ENCODE measurements around the gene CCDC192.
A peak's percentile ranks its signal among the peaks of the same experiment; 100 is the strongest.

The CCDC192 gene

DNA sequence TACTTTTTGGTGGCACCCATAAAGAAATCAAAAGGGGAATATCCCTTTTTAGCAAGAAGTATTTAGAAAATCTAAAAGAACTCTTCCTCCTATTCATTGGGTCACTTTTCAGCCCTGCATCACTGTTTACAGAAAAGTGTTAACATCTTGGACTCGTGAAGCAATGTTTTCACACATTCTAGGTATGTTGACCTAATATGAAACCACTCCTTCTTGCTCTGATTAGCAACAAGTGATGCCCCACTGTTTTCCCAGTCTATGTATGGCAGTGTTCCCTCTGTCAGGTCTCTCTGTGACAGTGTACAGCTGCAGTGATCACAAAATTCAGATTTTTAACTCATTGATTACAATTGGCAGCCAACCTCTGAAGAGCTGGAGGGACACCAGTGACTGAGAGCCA is 232.2 kb downstream of the CCDC192 start:
- no peaks in the 10 kb centered on the region for H3K36me3 ChIP-seq (ENCODE audit: control insufficient read depth, insufficient read depth, low read length)
- H3K27me3 ChIP-seq (replicated peaks; ENCODE audit: control insufficient read depth, insufficient read depth, low read length) = no peaks in the 10 kb centered on the region
- TF ChIP-seq, protein P1, sequence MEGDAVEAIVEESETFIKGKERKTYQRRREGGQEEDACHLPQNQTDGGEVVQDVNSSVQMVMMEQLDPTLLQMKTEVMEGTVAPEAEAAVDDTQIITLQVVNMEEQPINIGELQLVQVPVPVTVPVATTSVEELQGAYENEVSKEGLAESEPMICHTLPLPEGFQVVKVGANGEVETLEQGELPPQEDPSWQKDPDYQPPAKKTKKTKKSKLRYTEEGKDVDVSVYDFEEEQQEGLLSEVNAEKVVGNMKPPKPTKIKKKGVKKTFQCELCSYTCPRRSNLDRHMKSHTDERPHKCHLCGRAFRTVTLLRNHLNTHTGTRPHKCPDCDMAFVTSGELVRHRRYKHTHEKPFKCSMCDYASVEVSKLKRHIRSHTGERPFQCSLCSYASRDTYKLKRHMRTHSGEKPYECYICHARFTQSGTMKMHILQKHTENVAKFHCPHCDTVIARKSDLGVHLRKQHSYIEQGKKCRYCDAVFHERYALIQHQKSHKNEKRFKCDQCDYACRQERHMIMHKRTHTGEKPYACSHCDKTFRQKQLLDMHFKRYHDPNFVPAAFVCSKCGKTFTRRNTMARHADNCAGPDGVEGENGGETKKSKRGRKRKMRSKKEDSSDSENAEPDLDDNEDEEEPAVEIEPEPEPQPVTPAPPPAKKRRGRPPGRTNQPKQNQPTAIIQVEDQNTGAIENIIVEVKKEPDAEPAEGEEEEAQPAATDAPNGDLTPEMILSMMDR (IDR thresholded peaks at IDR 0.05; ENCODE audit: insufficient read depth, low read length, poor library complexity, severe bottlenecking) = no peak
- H3K4me3 ChIP-seq (replicated peaks; ENCODE audit: low read depth, low read length) = no peak overlapping the region
- no peak for DNase-seq (ENCODE audit: extremely low read depth, insufficient read length)

DNA sequence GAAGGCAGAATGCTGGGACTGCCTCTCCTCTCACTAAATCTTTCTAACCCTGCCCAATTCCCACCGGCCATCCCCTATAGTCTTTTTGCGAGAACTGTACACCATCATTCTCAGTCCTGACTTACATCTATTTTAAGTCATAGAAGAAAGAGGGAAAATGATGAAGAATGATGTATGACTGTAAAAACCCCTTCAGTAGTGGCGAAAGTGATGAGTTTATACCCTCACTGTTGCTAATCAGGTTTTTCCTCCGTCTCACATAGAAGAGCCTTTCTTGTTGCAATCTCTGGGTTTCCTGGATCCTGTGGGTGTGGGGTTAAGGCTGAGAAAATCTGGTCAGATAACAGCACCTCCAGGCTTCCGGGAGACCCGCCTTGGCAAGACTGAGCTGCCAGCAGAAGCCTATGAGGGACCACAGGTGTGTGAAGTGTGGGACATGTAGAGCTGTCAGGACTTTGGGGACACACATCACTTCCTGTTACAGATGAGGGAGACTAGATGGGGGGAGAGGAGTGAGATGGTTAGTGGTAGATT is 233.3 kb downstream of the CCDC192 start:
- DNase-seq (ENCODE audit: extremely low read depth, insufficient read length) = peak; percentile 45
- TF ChIP-seq, protein P1 (IDR thresholded peaks at IDR 0.05; ENCODE audit: insufficient read depth, low read length, poor library complexity, severe bottlenecking) = no peak
- no peak overlapping the region for H3K4me3 ChIP-seq (replicated peaks; ENCODE audit: low read depth, low read length)
- no peaks in the 10 kb centered on the region for H3K27me3 ChIP-seq (replicated peaks; ENCODE audit: control insufficient read depth, insufficient read depth, low read length)
- H3K36me3 ChIP-seq (ENCODE audit: control insufficient read depth, insufficient read depth, low read length) = no peaks in the 10 kb centered on the region

DNA sequence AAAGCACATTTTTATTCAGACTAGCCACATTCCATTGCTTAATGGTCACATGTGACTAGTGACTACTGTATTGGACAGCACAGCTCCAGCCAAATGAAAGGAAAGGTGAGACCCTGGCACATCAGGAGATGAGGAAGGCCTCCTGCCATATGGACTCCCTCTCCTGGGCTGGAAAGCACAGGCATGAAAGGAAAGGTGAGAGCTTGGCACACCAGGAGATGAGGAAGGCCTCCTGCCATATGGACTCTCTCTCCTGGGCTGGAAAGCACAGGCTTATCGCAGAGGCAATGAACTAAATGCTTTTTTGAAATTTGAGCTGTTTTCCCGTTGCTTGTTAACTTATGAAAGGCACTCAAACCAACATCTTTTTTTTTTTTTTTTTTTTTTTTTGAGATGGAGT is 235.6 kb downstream of the CCDC192 start:
- DNase-seq (ENCODE audit: extremely low read depth, insufficient read length) = no peak
- no peak overlapping the region for H3K4me3 ChIP-seq (replicated peaks; ENCODE audit: low read depth, low read length)
- H3K36me3 ChIP-seq (ENCODE audit: control insufficient read depth, insufficient read depth, low read length) = no peaks in the 10 kb centered on the region
- H3K27me3 ChIP-seq (replicated peaks; ENCODE audit: control insufficient read depth, insufficient read depth, low read length) = no peaks in the 10 kb centered on the region
- TF ChIP-seq, protein P1 (IDR thresholded peaks at IDR 0.05; ENCODE audit: insufficient read depth, low read length, poor library complexity, severe bottlenecking) = no peak

DNA sequence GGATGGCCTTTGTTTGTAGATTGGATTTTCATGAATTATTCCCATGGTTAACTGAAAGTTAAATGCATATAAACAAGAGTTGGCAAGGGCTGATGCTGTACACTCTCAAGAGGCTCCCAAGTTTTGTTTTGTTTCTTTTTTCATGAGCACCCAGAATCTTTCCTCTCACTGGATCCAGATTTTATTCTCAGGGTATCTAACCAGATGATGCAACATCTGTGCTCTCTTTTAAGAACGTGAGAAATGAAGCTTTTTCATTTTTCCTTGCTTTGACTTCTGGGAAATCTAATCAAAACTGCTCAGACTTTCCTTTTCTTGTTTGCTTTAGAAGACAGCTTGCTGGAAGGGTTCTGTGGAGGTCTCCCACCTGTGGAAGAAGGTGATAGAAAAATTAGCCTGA is 237.7 kb downstream of the CCDC192 start:
- TF ChIP-seq, protein P1 (IDR thresholded peaks at IDR 0.05; ENCODE audit: insufficient read depth, low read length, poor library complexity, severe bottlenecking) = no peak
- no peak overlapping the region for H3K4me3 ChIP-seq (replicated peaks; ENCODE audit: low read depth, low read length)
- DNase-seq (ENCODE audit: extremely low read depth, insufficient read length) = no peak
- H3K27me3 ChIP-seq (replicated peaks; ENCODE audit: control insufficient read depth, insufficient read depth, low read length) = no peaks in the 10 kb centered on the region
- H3K36me3 ChIP-seq (ENCODE audit: control insufficient read depth, insufficient read depth, low read length) = no peaks in the 10 kb centered on the region

DNA sequence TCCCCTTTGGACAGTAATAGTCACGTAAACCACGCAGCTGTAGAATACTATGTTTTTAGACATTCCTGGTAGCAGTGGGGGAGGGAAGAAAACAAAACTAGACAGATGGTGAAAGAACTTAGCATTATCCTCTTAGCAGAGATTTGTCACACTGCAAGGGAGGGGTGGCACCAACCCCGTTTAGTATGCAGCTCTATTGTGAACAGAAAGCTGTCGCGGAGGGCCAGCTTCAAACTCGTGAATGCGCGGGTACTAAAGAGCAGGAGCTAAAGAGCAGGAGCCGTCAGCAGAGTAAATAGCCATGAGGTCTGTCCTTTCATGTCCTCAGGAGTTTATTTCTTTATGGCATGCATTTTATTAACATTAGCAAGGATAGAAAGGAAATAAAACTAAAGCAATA is 238.5 kb downstream of the CCDC192 start:
- Histone ChIP-seq H3K36me3 (ENCODE audit: control insufficient read depth, insufficient read depth, low read length) (no peaks in the 10 kb centered on the region), H3K27me3 (replicated peaks; ENCODE audit: control insufficient read depth, insufficient read depth, low read length) (no peaks in the 10 kb centered on the region), H3K4me3 (replicated peaks; ENCODE audit: low read depth, low read length) (no peak overlapping the region)
- TF ChIP-seq, protein P1 (IDR thresholded peaks at IDR 0.05; ENCODE audit: insufficient read depth, low read length, poor library complexity, severe bottlenecking) = no peak
- no peak for DNase-seq (ENCODE audit: extremely low read depth, insufficient read length)

Data from GM06990 (cell line).